Fibroblast of lung (primary cell): ENCODE results near the gene FMN1.

ENCODE experiments used
- CTCF ChIP-seq, 2 donors: IDR thresholded peaks in 1 of 2; conservative IDR thresholded peaks in 1 of 2; 1 replicate in 1 of 2; 2 replicates in 1 of 2; pipeline ENCODE4 v1.5.1; 2011 to 2012; ENCODE audit warnings: low read length in 2 of 2, control low read depth in 1 of 2, inconsistent platforms in 1 of 2, low read depth in 1 of 2, mild to moderate bottlenecking in 1 of 2
- EZH2 ChIP-seq: IDR thresholded peaks from 2 replicates; pipeline ENCODE4 v1.5.1; 2012; ENCODE audit warnings: low read length, control low read depth, mild to moderate bottlenecking; ENCODE audit errors: missing control alignments

GRCh38 chr15:33190539-33190938 lies 4.0 kb downstream of the FMN1 start:
- no peak for TF ChIP-seq CTCF (conservative IDR thresholded peaks at IDR 0.05 in 1 of 2, IDR thresholded peaks at IDR 0.05 in 1 of 2; ENCODE audit: low read depth in 1 of 2, low read length in 2 of 2)
- no peak for TF ChIP-seq EZH2
